Measurements from ENCODE around the gene ANKMY1.

DNA sequence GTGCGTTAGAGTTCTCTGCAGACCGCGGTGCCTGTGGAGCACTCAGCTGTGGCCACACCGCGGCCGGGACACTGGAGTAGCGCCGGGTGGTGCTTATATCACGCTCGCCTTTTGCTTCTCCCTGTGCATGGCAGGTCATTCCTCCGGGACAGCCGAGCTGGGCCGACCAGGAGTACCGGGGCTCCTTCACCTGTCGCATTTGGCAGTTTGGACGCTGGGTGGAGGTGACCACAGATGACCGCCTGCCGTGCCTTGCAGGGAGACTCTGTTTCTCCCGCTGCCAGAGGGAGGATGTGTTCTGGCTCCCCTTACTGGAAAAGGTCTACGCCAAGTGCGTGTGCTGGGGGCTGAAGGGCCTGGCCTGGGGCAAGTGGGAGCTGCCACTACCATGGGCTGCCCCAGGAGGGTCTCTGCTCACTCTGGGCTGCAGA lies 32.9 kb upstream of the ANKMY1 start:
- TF ChIP-seq, protein P1, sequence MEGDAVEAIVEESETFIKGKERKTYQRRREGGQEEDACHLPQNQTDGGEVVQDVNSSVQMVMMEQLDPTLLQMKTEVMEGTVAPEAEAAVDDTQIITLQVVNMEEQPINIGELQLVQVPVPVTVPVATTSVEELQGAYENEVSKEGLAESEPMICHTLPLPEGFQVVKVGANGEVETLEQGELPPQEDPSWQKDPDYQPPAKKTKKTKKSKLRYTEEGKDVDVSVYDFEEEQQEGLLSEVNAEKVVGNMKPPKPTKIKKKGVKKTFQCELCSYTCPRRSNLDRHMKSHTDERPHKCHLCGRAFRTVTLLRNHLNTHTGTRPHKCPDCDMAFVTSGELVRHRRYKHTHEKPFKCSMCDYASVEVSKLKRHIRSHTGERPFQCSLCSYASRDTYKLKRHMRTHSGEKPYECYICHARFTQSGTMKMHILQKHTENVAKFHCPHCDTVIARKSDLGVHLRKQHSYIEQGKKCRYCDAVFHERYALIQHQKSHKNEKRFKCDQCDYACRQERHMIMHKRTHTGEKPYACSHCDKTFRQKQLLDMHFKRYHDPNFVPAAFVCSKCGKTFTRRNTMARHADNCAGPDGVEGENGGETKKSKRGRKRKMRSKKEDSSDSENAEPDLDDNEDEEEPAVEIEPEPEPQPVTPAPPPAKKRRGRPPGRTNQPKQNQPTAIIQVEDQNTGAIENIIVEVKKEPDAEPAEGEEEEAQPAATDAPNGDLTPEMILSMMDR (IDR thresholded peaks at IDR 0.05): no peak
- TF ChIP-seq EP300 (IDR thresholded peaks at IDR 0.05): no peak
- no peak for TF ChIP-seq POLR2AphosphoS5 (IDR thresholded peaks at IDR 0.05)
- no peak for TF ChIP-seq POLR2A (IDR thresholded peaks at IDR 0.05)

All from stomach (tissue), 4 donors.